Metanephros (tissue), 1 donor: Measurements from ENCODE around the gene OR2T3. TPM values are rescaled to one million over a fixed set of nuclear protein-coding genes. Genes with fewer than 3 reads are reported as not detected.

Experiments used
- total RNA-seq: library from RNA; depleted of rRNA; stranded (reverse); fragments of >200 nt; gene quantifications from one replicate; pipeline ENCODE4 v1.2.3, GENCODE V29; 2014

The OR2T3 gene
- not detected for total RNA-seq

GRCh38 chr1:248473051-248473450 is at the start of gene OR2T3:
Gene OR2T3 (plus strand): TSS chr1:248473351. CDS start chr1:248473351, 0 bp downstream.

GRCh38 chr1:248445399-248445798 is 27.8 kb upstream of the OR2T3 start, which contains the start of gene OR2T2:
Gene OR2T2 (plus strand): TSS chr1:248445637. CDS start chr1:248452798, 7,161 bp downstream.

GRCh38 chr1:248488289-248488688 is 15.1 kb downstream of the OR2T3 start, which contains the start of gene OR2T5:
Gene OR2T5 (plus strand): TSS chr1:248488589. CDS start chr1:248488589, 0 bp downstream.

GRCh38 chr1:248507773-248508172 is 34.6 kb downstream of the OR2T3 start, which contains the start of gene OR2G6:
Gene OR2G6 (plus strand): TSS chr1:248508073. CDS start chr1:248521647, 13,574 bp downstream.

Other genes starting within 250 kb of the OR2T3 start
- gene OR2M4, start 241.9 kb upstream of the OR2T3 start, total RNA-seq = not detected
- gene OR2T33, start 195.4 kb upstream of the OR2T3 start, total RNA-seq = not detected
- gene OR2T12, start 169.9 kb upstream of the OR2T3 start, total RNA-seq = not detected
- not detected for gene OR2M7, start 148.8 kb upstream of the OR2T3 start, total RNA-seq
- gene OR14C36, start 124.6 kb upstream of the OR2T3 start, total RNA-seq = not detected
- gene OR2T4, start 111.7 kb upstream of the OR2T3 start, total RNA-seq = not detected
- gene OR2T6, start 97.6 kb upstream of the OR2T3 start, total RNA-seq = not detected
- gene OR2T1, start 70.3 kb upstream of the OR2T3 start, total RNA-seq = not detected
- gene OR2T2, start 27.7 kb upstream of the OR2T3 start, total RNA-seq = 0.06 TPM
- 0.06 TPM for gene OR2T5, start 15.2 kb downstream of the OR2T3 start, total RNA-seq
- gene OR2G6, start 34.7 kb downstream of the OR2T3 start, total RNA-seq = not detected
- not detected for gene OR2T29, start 89.4 kb downstream of the OR2T3 start, total RNA-seq
- gene OR2T34, start 101.4 kb downstream of the OR2T3 start, total RNA-seq = not detected
- not detected for gene OR2T10, start 124.3 kb downstream of the OR2T3 start, total RNA-seq
- gene OR2T11, start 161.7 kb downstream of the OR2T3 start, total RNA-seq = 0.06 TPM
- gene OR2T35, start 171.9 kb downstream of the OR2T3 start, total RNA-seq = not detected
- not detected for gene OR2T27, start 182.2 kb downstream of the OR2T3 start, total RNA-seq
- gene OR14I1, start 229.4 kb downstream of the OR2T3 start, total RNA-seq = not detected